Measurements from ENCODE around the gene HIPK2.
A peak's percentile ranks its signal among the peaks of the same experiment; 100 is the strongest.

HIPK2 gene

GRCh38 chr7:139714163-139714901, 63.5 kb downstream of the HIPK2 start:
- no peak for DNase-seq

- no peak for DNase-seq
Measured at GRCh38 chr7:139713526-139714162, 64.2 kb downstream of the HIPK2 start.

GRCh38 chr7:139713061-139713460, 64.7 kb downstream of the HIPK2 start:
- DNase-seq = no peak

GRCh38 chr7:139711991-139712743, 65.6 kb downstream of the HIPK2 start:
- DNase-seq = no peak

- DNase-seq = no peak
Measured at GRCh38 chr7:139710036-139710435, 67.8 kb downstream of the HIPK2 start.

- peak; percentile 66 for DNase-seq
Measured at GRCh38 chr7:139709485-139709884, 68.3 kb downstream of the HIPK2 start.

GRCh38 chr7:139708541-139708940, 69.3 kb downstream of the HIPK2 start:
- DNase-seq = no peak

- DNase-seq = no peak
Measured at GRCh38 chr7:139706837-139707236, 71.0 kb downstream of the HIPK2 start.

GRCh38 chr7:139704308-139704879, 73.4 kb downstream of the HIPK2 start:
- no peak for DNase-seq

GRCh38 chr7:139703487-139704307, 74.1 kb downstream of the HIPK2 start:
- no peak for DNase-seq

- no peak for DNase-seq
Measured at GRCh38 chr7:139702811-139703486, 74.8 kb downstream of the HIPK2 start.

- DNase-seq = no peak
Measured at GRCh38 chr7:139702313-139702731, 75.5 kb downstream of the HIPK2 start.

GRCh38 chr7:139701908-139702307, 75.9 kb downstream of the HIPK2 start:
- no peak for DNase-seq

GRCh38 chr7:139700505-139701235, 77.1 kb downstream of the HIPK2 start:
- no peak for DNase-seq

- no peak for DNase-seq
Measured at GRCh38 chr7:139699640-139700504, 77.9 kb downstream of the HIPK2 start.

GRCh38 chr7:139698844-139699243, 79.0 kb downstream of the HIPK2 start:
- DNase-seq = no peak

- no peak for DNase-seq
Measured at GRCh38 chr7:139698278-139698677, 79.5 kb downstream of the HIPK2 start.

GRCh38 chr7:139697056-139697455, 80.7 kb downstream of the HIPK2 start:
- no peak for DNase-seq

GRCh38 chr7:139696552-139696951, 81.2 kb downstream of the HIPK2 start:
- no peak for DNase-seq

- peak; percentile 61 for DNase-seq
Measured at GRCh38 chr7:139695588-139695987, 82.2 kb downstream of the HIPK2 start.

Data from fibroblast of skin of scalp (primary cell).